GM12878 (cell line): ENCODE data around the gene ARCN1. TPM values are rescaled to one million over a fixed set of nuclear protein-coding genes. Genes with fewer than 3 reads are reported as not detected.

Source experiments
- ATAC-seq: fragments of 200-7000 bp; cut with Tn5 transposase; 3 replicates; pipeline ENCODE4 v1.9.1; 2020; ENCODE audit warnings: mild to moderate bottlenecking, moderate library complexity
- BruUV-seq: library from RNA; stranded (reverse); fragments of 400-500 nt; replicated peaks from 2 replicates; lab custom pipeline; 2021; lab: Mats Ljungman, UMichigan
- CTCF ChIA-PET: fragments of 300-600 bp; sonication (Branson Sonifier 250); formaldehyde crosslinking; extraction: SDS; loops from one replicate; lab custom pipeline; 2021; ENCODE audit warnings: inconsistent platforms; lab: Yijun Ruan, JAX
- POLR2A ChIA-PET: fragments of 350-600 bp; formaldehyde crosslinking; extraction: SDS; loops from one replicate; lab custom pipeline; 2021; ENCODE audit warnings: inconsistent platforms; lab: Charles Lee
- RAD21 ChIA-PET: fragments of 300-600 bp; sonication (Branson Sonifier 250); formaldehyde crosslinking; loops from one replicate; lab custom pipeline; 2023; ENCODE audit warnings: antibody characterized with exemption; ENCODE audit not compliant: unreplicated experiment; lab: Charles Lee
- SMC1A ChIA-PET: fragments of 300-600 bp; sonication (Branson Sonifier 250); formaldehyde crosslinking; loops from one replicate; lab custom pipeline; 2023; ENCODE audit not compliant: unreplicated experiment, uncharacterized antibody; lab: Charles Lee
- DNase-seq: peaks from one replicate; pipeline ENCODE4 v3.0.0-alpha.2; 2011; ENCODE audit warnings: low read depth, low spot score
- FAIRE-seq: peaks from 3 replicates; lab custom pipeline; 2011; peaks lifted over from hg19 to GRCh38; lab: Jason Lieb, UNC
- H2AFZ ChIP-seq: 2 replicates; pipeline ENCODE4 v1.6.0; 2011; ENCODE audit warnings: low read depth, low read length, control low read depth; ENCODE audit not compliant: control insufficient read depth
- H3K27ac ChIP-seq: 2 replicates; pipeline ENCODE4 v1.5.1; 2011; ENCODE audit warnings: control low read depth; ENCODE audit not compliant: control insufficient read depth, insufficient read depth
- H3K27me3 ChIP-seq, 2 experiments: replicated peaks in 1 of 2; 2 replicates each; pipeline versions ENCODE4 v1.6.0 to v1.6.1; 2011; ENCODE audit warnings: low read length in 1 of 2; ENCODE audit not compliant: control insufficient read depth in 2 of 2, insufficient read depth in 2 of 2
- H3K36me3 ChIP-seq, 2 experiments: 2 replicates each; pipeline ENCODE4 v1.5.1; 2011; ENCODE audit warnings: low read length in 1 of 2; ENCODE audit not compliant: control insufficient read depth in 2 of 2, insufficient read depth in 2 of 2
- H3K4me1 ChIP-seq: 2 replicates; pipeline ENCODE4 v1.6.1; 2011; ENCODE audit warnings: mild to moderate bottlenecking, low read length, moderate library complexity, mixed read lengths; ENCODE audit not compliant: control insufficient read depth, insufficient read depth
- H3K4me2 ChIP-seq: 2 replicates; pipeline ENCODE4 v1.6.0; 2011; ENCODE audit warnings: control low read depth; ENCODE audit not compliant: control insufficient read depth, insufficient read depth
- H3K4me3 ChIP-seq: fragments of 200-600 bp; sonication (generic); 2 replicates; pipeline ENCODE4 v1.5.1; 2016
- H3K79me2 ChIP-seq: 2 replicates; pipeline ENCODE4 v1.6.0; 2011; ENCODE audit warnings: low read length; ENCODE audit not compliant: control insufficient read depth, insufficient read depth
- H3K9ac ChIP-seq: 2 replicates; pipeline ENCODE4 v1.8.0; 2011; ENCODE audit warnings: low read length, control low read depth, mixed read lengths; ENCODE audit not compliant: control insufficient read depth, insufficient read depth
- H3K9me3 ChIP-seq: replicated peaks from 3 replicates; pipeline ENCODE4 v1.5.1; 2011; ENCODE audit warnings: mild to moderate bottlenecking, low read length; ENCODE audit not compliant: control insufficient read depth, insufficient read depth
- H4K20me1 ChIP-seq: 2 replicates; pipeline ENCODE4 v1.6.0; 2011; ENCODE audit not compliant: control insufficient read depth, insufficient read depth
- BCL3 ChIP-seq: IDR thresholded peaks from 2 replicates; pipeline ENCODE4 v1.6.1; 2011; ENCODE audit warnings: borderline replicate concordance, low read depth, mild to moderate bottlenecking, moderate library complexity, low read length; ENCODE audit not compliant: insufficient read depth, poor library complexity, severe bottlenecking
- BRCA1 ChIP-seq: IDR thresholded peaks from 2 replicates; pipeline ENCODE4 v1.6.1; 2011; ENCODE audit warnings: low read depth, low read length, improper control_type of control experiment
- E2F8 ChIP-seq: fragments of 450-650 bp; IDR thresholded peaks from 2 replicates; pipeline ENCODE4 v1.6.1; 2018; ENCODE audit warnings: mild to moderate bottlenecking, low read depth, moderate library complexity; ENCODE audit not compliant: partially characterized antibody
- HDAC6 ChIP-seq: fragments of 200-600 bp; sonication (generic); IDR thresholded peaks from one replicate; pipeline ENCODE4 v1.8.0; 2017; ENCODE audit warnings: antibody characterized with exemption; ENCODE audit not compliant: unreplicated experiment
- PAX8 ChIP-seq: fragments of 450-650 bp; IDR thresholded peaks from 2 replicates; pipeline ENCODE4 v1.6.1; 2017; ENCODE audit warnings: mild to moderate bottlenecking, moderate library complexity
- POLR2AphosphoS2 ChIP-seq: IDR thresholded peaks from 2 replicates; pipeline ENCODE4 v1.6.1; 2011; ENCODE audit warnings: low read depth, mild to moderate bottlenecking, low read length, improper control_type of control experiment, moderate library complexity
- SUZ12 ChIP-seq: fragments of 200-600 bp; sonication (generic); IDR thresholded peaks from one replicate; pipeline ENCODE4 v1.6.1; 2018; ENCODE audit warnings: antibody characterized with exemption, mild to moderate bottlenecking; ENCODE audit not compliant: unreplicated experiment
- YY1 ChIP-seq: IDR thresholded peaks from 2 replicates; pipeline ENCODE4 v1.6.1; 2011; ENCODE audit warnings: low read depth, mild to moderate bottlenecking, low read length
- ZBTB33 ChIP-seq: fragments of 450-650 bp; IDR thresholded peaks from 2 replicates; pipeline ENCODE4 v1.6.1; 2017; ENCODE audit warnings: mild to moderate bottlenecking
- WGBS: methylation state at CpG from one replicate; pipeline ENCODE4 v1.1.6; 2016; ENCODE audit warnings: low lambda C conversion rate; ENCODE audit not compliant: insufficient replicate concordance, insufficient coverage; ENCODE audit errors: missing lambda C conversion rate; 5-methylcytosine and 5-hydroxymethylcytosine counted together
- in situ Hi-C: fragments of 300-500 bp; cut with MboI; formaldehyde crosslinking; loops from 9 replicates; pipeline ENCODE4 v1.14.3; 2018; ENCODE audit warnings: mixed read lengths
- intact Hi-C: fragments of 100-400 bp; cut with micrococcal nuclease; formaldehyde crosslinking; loops from one replicate; pipeline ENCODE4 v1.14.2; 2022; ENCODE audit not compliant: unreplicated experiment
- polyA plus RNA-seq, 11 experiments: library from polyadenylated mRNA; depleted of rRNA in 4 of 11; unstranded in 6 of 11; stranded (reverse) in 5 of 11; fragments of >200 nt; fragmentation: Nextera tagmentation in 4 of 11; fragmentation: Illumina TruSeq in 1 of 11; extraction: Ambion mirVana in 4 of 11; extraction: Trizol in 1 of 11; gene quantifications; 1 replicate in 1 of 11; 2 replicates in 10 of 11; pipeline versions ENCODE4 v1.2.1 to v1.2.3, GENCODE V29; 2011 to 2016; ENCODE audit warnings: inconsistent platforms in 2 of 11, missing spikeins in 2 of 11, low read depth in 1 of 11
- total RNA-seq, 4 experiments: library from RNA; depleted of rRNA in 3 of 4; stranded (reverse); fragments of >200 nt in 3 of 4; fragmentation: Illumina TruSeq in 1 of 4; extraction: Trizol in 1 of 4; gene quantifications; 2 replicates each; pipeline versions ENCODE4 v1.2.1 to v1.2.3, GENCODE V29; 2013 to 2021

The ARCN1 gene
- total and polyA plus RNA-seq, 10 of the 15 experiments (the other 5 are each of a cell fraction or from before 2014, with no cell fraction given): 33.3 to 172 (median 106) TPM

GRCh38 chr11:118537409-118537980 is 34.7 kb upstream of the ARCN1 start:
- FAIRE-seq: peak; percentile 35
- DNase-seq: no peak
- intact Hi-C loops: no loop called here
- Histone ChIP-seq H3K9ac (no peak overlapping the region), H3K4me2 (no peak overlapping the region), H2AFZ (no peak overlapping the region), H3K27me3 (no peaks in the 10 kb centered on the region), H3K36me3 (no peaks in the 10 kb centered on the region), H3K4me1 (no peaks in the 10 kb centered on the region), H3K4me3 (no peak overlapping the region), H4K20me1 (no peaks in the 10 kb centered on the region), H3K9me3 (no peaks in the 10 kb centered on the region), H3K79me2 (no peaks in the 10 kb centered on the region), H3K27ac (no peak overlapping the region)
- ATAC-seq: no peak
- no TSS peak for BruUV-seq
- TF ChIP-seq YY1 (no peak), BCL3 (no peak)
- CTCF ChIA-PET: no interaction called here
- SMC1A ChIA-PET: interaction anchor here (1.0 kb wide), 1 partner anchor 12 kb away, joined by 5 read pairs; no protein-coding TSS in a partner anchor
- in situ Hi-C loops: no loop called here
- RAD21 ChIA-PET: no interaction called here
- 31% methylated on average over 6 of the region's 6 CpGs for WGBS
- POLR2A ChIA-PET: no interaction called here

GRCh38 chr11:118544010-118544646 is 28.1 kb upstream of the ARCN1 start:
- RAD21 ChIA-PET: interaction anchor here (0.5 kb wide), 1 partner anchor 28 kb away, joined by 3 read pairs; the partner anchor contains the start of gene ARCN1
- no peaks in the 10 kb centered on the region for H3K4me1 ChIP-seq
- CTCF ChIA-PET: interaction anchor here (0.6 kb wide), 1 partner anchor 19 kb away, joined by 3 read pairs; no protein-coding TSS in a partner anchor
- H3K4me3 ChIP-seq: no peak overlapping the region
- H3K9ac ChIP-seq: no peak overlapping the region
- H3K9me3 ChIP-seq: no peaks in the 10 kb centered on the region
- FAIRE-seq: no peak
- SMC1A ChIA-PET: no interaction called here
- ATAC-seq: no peak
- in situ Hi-C loops (no loop called here), intact Hi-C loops (no loop called here)
- no peak overlapping the region for H3K27ac ChIP-seq
- POLR2A ChIA-PET: interaction anchor here (0.6 to 1.1 kb wide), 2 partner anchors 47 to 328 kb away, joined by 3 read pairs; no protein-coding TSS in a partner anchor
- H3K36me3 ChIP-seq: no peaks in the 10 kb centered on the region; a peak in 1 of 4 replicates
- H2AFZ ChIP-seq: no peak overlapping the region
- BruUV-seq: TSS peak; percentile 70
- H3K79me2 ChIP-seq: no peaks in the 10 kb centered on the region
- no peak overlapping the region for H3K4me2 ChIP-seq
- no peaks in the 10 kb centered on the region for H4K20me1 ChIP-seq
- no peaks in the 10 kb centered on the region for H3K27me3 ChIP-seq
- no peak for DNase-seq
- WGBS: 87% methylated on average over 8 of the region's 8 CpGs
- TF ChIP-seq SUZ12 (no peak), ZBTB33 (no peak), E2F8 (no peak), HDAC6 (no peak), BRCA1 (no peak), PAX8 (no peak), POLR2AphosphoS2 (no peak)
